Measurements from ENCODE around the gene SERPINA7.

DNA sequence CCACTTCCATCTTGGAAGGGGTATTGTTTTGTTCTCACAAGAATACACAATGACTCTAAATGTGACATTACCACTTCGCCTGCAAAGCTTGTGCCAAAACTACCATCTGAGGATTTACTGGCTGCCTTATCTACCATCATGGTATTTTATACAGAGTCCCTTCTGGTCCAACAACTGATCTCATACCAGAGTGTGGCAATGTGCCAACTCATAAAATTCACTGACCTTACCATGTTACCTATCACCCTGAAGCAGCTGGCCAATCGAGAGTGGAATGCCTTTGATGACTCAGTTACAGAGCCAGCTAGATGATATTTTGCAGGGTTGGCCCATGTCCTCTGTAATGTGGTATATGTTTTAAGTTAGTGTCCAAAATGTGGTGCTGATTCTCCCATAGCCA is 3.8 kb upstream of the SERPINA7 start:
- TF ChIP-seq EZH2phosphoT487 (IDR thresholded peaks at IDR 0.05; ENCODE audit: borderline replicate concordance) (no peak), CTCF (conservative IDR thresholded peaks at IDR 0.05; ENCODE audit: low read length) (no peak)
